Measurements from ENCODE around the gene SND1.
A peak's percentile ranks its signal among the peaks of the same experiment; 100 is the strongest.

SND1 gene

GRCh38 chr7:128122576-128123290, 470.7 kb downstream of the SND1 start:
- peak overlapping the region in 2 of 7 experiments; percentile 28 to 49 for H3K4me3 ChIP-seq
- H3K27ac ChIP-seq = peak overlapping the region in 1 of 21 experiments; percentile 24

GRCh38 chr7:128123291-128124037, 471.5 kb downstream of the SND1 start:
- Histone ChIP-seq H3K4me3 (no peak overlapping the region), H3K27ac (no peak overlapping the region)

GRCh38 chr7:128124786-128125185, 472.8 kb downstream of the SND1 start:
- Histone ChIP-seq H3K27ac (no peak overlapping the region), H3K4me3 (no peak overlapping the region)

GRCh38 chr7:128125816-128126215, 473.8 kb downstream of the SND1 start:
- Histone ChIP-seq H3K4me3 (no peak overlapping the region), H3K27ac (no peak overlapping the region)

GRCh38 chr7:128128401-128128800, 476.4 kb downstream of the SND1 start:
- no peak overlapping the region for H3K27ac ChIP-seq
- no peak overlapping the region for H3K4me3 ChIP-seq

GRCh38 chr7:128129224-128129864, 477.4 kb downstream of the SND1 start:
- H3K27ac ChIP-seq = no peak overlapping the region
- H3K4me3 ChIP-seq = no peak overlapping the region

GRCh38 chr7:128131115-128131514, 479.1 kb downstream of the SND1 start:
- Histone ChIP-seq H3K4me3 (no peak overlapping the region), H3K27ac (peak overlapping the region in 1 of 21 experiments; percentile 24)

GRCh38 chr7:128131731-128132130, 479.7 kb downstream of the SND1 start:
- Histone ChIP-seq H3K4me3 (no peak overlapping the region), H3K27ac (peak overlapping the region in 3 of 21 experiments; percentile 8 to 60 (median 19))

- Histone ChIP-seq H3K27ac (peak overlapping the region in 3 of 21 experiments; percentile 8 to 60 (median 19)), H3K4me3 (no peak overlapping the region)
Measured at GRCh38 chr7:128132426-128133069, 480.6 kb downstream of the SND1 start.

GRCh38 chr7:128135159-128135514, 483.1 kb downstream of the SND1 start:
- Histone ChIP-seq H3K4me3 (peak overlapping the region; percentile 33 to 55 (median 44)), H3K27ac (no peak overlapping the region)

GRCh38 chr7:128135515-128136214, 483.7 kb downstream of the SND1 start:
- H3K27ac ChIP-seq = peak overlapping the region in 1 of 21 experiments; percentile 5

GRCh38 chr7:128136215-128136597, 484.2 kb downstream of the SND1 start:
- Histone ChIP-seq H3K27ac (peak overlapping the region in 1 of 21 experiments; percentile 5), H3K4me3 (peak overlapping the region; percentile 33 to 55 (median 44))

More at GRCh38 chr7:128135515-128136214, 483.7 kb downstream of the SND1 start:
- H3K4me3 ChIP-seq = peak overlapping the region; percentile 33 to 55 (median 44)

- Histone ChIP-seq H3K27ac (no peak overlapping the region), H3K4me3 (no peak overlapping the region)
Measured at GRCh38 chr7:128137181-128137580, 485.2 kb downstream of the SND1 start.

GRCh38 chr7:128139406-128139805, 487.4 kb downstream of the SND1 start:
- no peak overlapping the region for H3K4me3 ChIP-seq
- no peak overlapping the region for H3K27ac ChIP-seq

GRCh38 chr7:128141683-128142195, 489.7 kb downstream of the SND1 start:
- Histone ChIP-seq H3K4me3 (no peak overlapping the region), H3K27ac (no peak overlapping the region)

Measured in skin epidermis (tissue), 12 donors.